ENCODE measurements around the gene CCDC71L. TPM values are rescaled to one million over a fixed set of nuclear protein-coding genes. Genes with fewer than 3 reads are reported as not detected.
"Not testable (repeated sequence)": the region's sequence is repeated elsewhere in the genome, so short reads cannot be mapped to it uniquely, and the experiment has no call there.

Gene CCDC71L
- 11.4 and 13.0 TPM in 2 replicates for total RNA-seq (2022)
- Bru-seq, nascent RNA = percentile 65 among the genes with signal in this experiment
- BruChase-seq, experiment 1, labeled RNA remaining after a 6-hour chase = percentile 55 among the genes with signal in this experiment
- BruChase-seq, experiment 2, labeled RNA remaining after a 2-hour chase = percentile 87 among the genes with signal in this experiment
- long read RNA-seq, full-length matches to known transcripts = 15 of 15 reads
- long read RNA-seq, partial matches to known transcripts = 0 of 15 reads
- long read RNA-seq, other reads (novel, unspliced or antisense) = 0 of 15 reads

DNA sequence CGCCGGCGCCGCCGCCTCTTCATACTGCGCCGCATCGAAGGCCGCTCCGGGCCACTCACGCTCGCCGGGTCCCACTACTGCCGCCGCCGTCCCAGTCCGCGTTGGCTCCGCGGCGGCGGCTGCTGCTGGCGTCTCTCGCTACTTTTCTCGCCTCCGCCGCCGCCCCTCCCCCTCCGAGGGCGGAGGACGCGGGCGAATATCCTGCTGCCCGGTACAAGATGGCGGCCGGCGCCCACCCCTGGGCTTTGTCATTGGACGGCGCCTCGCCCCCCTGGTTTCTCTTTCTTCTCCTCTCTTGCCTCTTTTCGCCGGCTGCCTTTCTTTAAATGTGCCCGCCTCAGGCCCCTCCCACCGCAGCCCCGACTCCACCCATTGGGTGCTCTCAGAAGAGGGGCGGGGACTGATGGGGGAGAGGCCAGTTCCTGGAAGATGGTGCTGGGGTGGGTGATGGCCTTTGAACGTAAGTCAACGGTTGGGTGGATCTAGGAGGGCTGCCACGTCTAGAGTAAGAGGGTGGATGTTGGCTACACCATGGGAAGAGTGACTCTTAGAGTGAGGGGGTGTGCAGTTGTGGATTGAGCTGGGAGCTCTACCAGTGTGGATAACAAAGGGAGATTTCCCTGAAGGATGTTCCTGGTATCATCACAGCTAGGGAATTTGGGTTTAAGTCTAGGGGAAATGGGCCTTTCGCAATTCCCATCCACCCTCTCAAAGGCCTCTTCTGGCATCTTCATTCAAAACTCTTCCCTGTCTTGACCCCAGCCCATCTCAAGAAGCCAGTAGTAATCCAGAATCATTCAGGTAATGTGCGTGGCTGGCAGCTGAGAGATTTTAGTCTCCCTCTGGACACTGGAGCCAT, at the start of gene CCDC71L:
Gene CCDC71L (minus strand): TSS at position 297 of the 859 bp plus-strand sequence. CDS start 262 bp downstream, at position 35.
- BruUV-seq (replicated peaks) = no TSS peak

GRCh38 chr7:106709604-106710003, 48.6 kb upstream of the CCDC71L start:
- H3K4me1 Mint-ChIP-seq (ENCODE audit: insufficient read depth, unreplicated experiment); H3K27ac Mint-ChIP-seq (ENCODE audit: low read depth, unreplicated experiment); DNase-seq (ENCODE audit: unreplicated experiment); H3K36me3 Mint-ChIP-seq (ENCODE audit: insufficient read depth, unreplicated experiment); BruUV-seq (replicated peaks); intact Hi-C loops (cut with micrococcal nuclease); H3K4me3 Mint-ChIP-seq (ENCODE audit: unreplicated experiment); H3K27me3 Mint-ChIP-seq (ENCODE audit: insufficient read depth, unreplicated experiment); H3K9me3 Mint-ChIP-seq (ENCODE audit: unreplicated experiment): not testable (repeated sequence)
- ChIA-PET POLR2A (interaction anchor here (0.9 kb wide), 1 partner anchor 32 kb away, joined by 5 read pairs; no protein-coding TSS in a partner anchor), CTCF (interaction anchor here (0.6 to 1.7 kb wide), 3 partner anchors 15 to 44 kb away, joined by 3 to 4 read pairs (median 3); no protein-coding TSS in a partner anchor)

More for the DNA sequence above, at the start of gene CCDC71L:
- H3K27me3 Mint-ChIP-seq (ENCODE audit: insufficient read depth, unreplicated experiment) = no peaks in the 10 kb centered on the region
- peak within 1 kb of the TSS; percentile 83 for H3K27ac Mint-ChIP-seq (ENCODE audit: low read depth, unreplicated experiment)
- POLR2A ChIA-PET = interaction anchor here (0.6 to 1.8 kb wide), 3 partner anchors 44 to 203 kb away, joined by 3 to 8 read pairs (median 3); no protein-coding TSS in a partner anchor
- H3K36me3 Mint-ChIP-seq (ENCODE audit: insufficient read depth, unreplicated experiment) = no peaks in the 10 kb centered on the region
- CTCF ChIA-PET = interaction anchor here (0.6 to 9.4 kb wide), 33 partner anchors 9 to 1475 kb away, joined by 3 to 133 read pairs (median 4); no protein-coding TSS in a partner anchor
- no peaks in the 10 kb centered on the region for H3K9me3 Mint-ChIP-seq (ENCODE audit: unreplicated experiment)
- H3K4me3 Mint-ChIP-seq (ENCODE audit: unreplicated experiment) = peak within 1 kb of the TSS; percentile 80
- H3K4me1 Mint-ChIP-seq (ENCODE audit: insufficient read depth, unreplicated experiment) = peaks cover 14% of the 10 kb centered on the region
- TF ChIP-seq, protein P1, sequence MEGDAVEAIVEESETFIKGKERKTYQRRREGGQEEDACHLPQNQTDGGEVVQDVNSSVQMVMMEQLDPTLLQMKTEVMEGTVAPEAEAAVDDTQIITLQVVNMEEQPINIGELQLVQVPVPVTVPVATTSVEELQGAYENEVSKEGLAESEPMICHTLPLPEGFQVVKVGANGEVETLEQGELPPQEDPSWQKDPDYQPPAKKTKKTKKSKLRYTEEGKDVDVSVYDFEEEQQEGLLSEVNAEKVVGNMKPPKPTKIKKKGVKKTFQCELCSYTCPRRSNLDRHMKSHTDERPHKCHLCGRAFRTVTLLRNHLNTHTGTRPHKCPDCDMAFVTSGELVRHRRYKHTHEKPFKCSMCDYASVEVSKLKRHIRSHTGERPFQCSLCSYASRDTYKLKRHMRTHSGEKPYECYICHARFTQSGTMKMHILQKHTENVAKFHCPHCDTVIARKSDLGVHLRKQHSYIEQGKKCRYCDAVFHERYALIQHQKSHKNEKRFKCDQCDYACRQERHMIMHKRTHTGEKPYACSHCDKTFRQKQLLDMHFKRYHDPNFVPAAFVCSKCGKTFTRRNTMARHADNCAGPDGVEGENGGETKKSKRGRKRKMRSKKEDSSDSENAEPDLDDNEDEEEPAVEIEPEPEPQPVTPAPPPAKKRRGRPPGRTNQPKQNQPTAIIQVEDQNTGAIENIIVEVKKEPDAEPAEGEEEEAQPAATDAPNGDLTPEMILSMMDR (IDR thresholded peaks at IDR 0.05; ENCODE audit: unreplicated experiment) = no peak
- intact Hi-C loops (cut with micrococcal nuclease) = loop anchor here (1.0 to 5.0 kb wide), 5 partner anchors 57 to 486 kb away; no protein-coding TSS in a partner anchor
- peak; percentile 93 for DNase-seq (ENCODE audit: unreplicated experiment)

DNA sequence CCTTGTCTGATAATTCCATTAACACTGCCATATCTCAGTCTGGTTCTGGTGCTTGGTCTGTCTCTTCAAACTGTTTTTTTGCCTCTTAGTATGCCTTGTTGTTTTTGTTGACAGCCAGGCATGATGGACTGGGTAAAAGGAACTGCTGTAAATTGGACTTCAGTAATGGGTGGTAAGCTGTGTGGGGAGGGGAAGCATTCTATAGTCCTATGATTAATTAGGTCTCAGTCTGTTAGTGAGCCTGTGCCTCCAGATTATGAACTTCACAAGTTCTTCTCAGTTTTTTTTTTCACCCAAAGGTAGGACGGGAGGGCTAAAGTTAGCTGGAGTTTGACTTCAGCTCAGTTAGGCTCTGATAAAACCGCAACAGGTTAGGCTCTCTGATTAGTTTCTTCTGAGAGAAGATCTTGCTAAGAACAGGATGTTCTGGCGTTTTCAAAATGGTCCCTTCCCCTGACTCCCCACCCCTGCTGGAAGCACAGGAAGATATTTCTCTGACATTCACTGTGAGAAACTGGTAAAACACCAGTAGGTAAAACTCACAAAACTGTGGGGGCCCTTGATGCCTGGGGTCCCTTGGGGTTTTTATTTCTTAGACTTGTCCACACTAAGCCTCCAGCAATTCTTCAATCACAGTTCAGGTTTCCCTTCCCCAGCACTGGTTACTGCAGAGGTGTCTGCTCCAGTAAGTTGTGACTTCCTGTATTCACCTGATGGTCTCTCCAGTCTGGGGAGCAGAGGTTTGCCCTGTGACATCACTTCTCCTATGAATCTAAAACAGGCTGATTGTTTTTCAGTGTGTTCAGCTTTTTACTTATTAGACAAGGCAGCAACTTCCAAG, 43.3 kb upstream of the CCDC71L start:
- no peak for DNase-seq (ENCODE audit: unreplicated experiment)
- no TSS peak for BruUV-seq (replicated peaks)
- Mint-ChIP-seq H3K4me3 (ENCODE audit: unreplicated experiment) (no peak overlapping the region), H3K4me1 (ENCODE audit: insufficient read depth, unreplicated experiment) (peaks cover 8% of the 10 kb centered on the region), H3K9me3 (ENCODE audit: unreplicated experiment) (no peaks in the 10 kb centered on the region), H3K27me3 (ENCODE audit: insufficient read depth, unreplicated experiment) (no peaks in the 10 kb centered on the region), H3K27ac (ENCODE audit: low read depth, unreplicated experiment) (no peak overlapping the region), H3K36me3 (ENCODE audit: insufficient read depth, unreplicated experiment) (peaks cover 6% of the 10 kb centered on the region)
- intact Hi-C loops (cut with micrococcal nuclease) = no loop called here
- POLR2A ChIA-PET = interaction anchor here (0.6 to 0.7 kb wide), 5 partner anchors 36 to 763 kb away, joined by 3 to 4 read pairs (median 4); no protein-coding TSS in a partner anchor
- CTCF ChIA-PET = interaction anchor here (0.7 to 1.9 kb wide), 4 partner anchors 12 to 1169 kb away, joined by 3 to 6 read pairs (median 4); no protein-coding TSS in a partner anchor
- TF ChIP-seq, protein P1 (IDR thresholded peaks at IDR 0.05; ENCODE audit: unreplicated experiment) = no peak

GRCh38 chr7:106693677-106694353, 32.9 kb upstream of the CCDC71L start:
- intact Hi-C loops (cut with micrococcal nuclease) = no loop called here
- no TSS peak for BruUV-seq (replicated peaks)
- no peak overlapping the region for H3K27ac Mint-ChIP-seq (ENCODE audit: low read depth, unreplicated experiment)
- H3K4me3 Mint-ChIP-seq (ENCODE audit: unreplicated experiment) = no peak overlapping the region
- no peak for DNase-seq (ENCODE audit: unreplicated experiment)
- no peaks in the 10 kb centered on the region for H3K4me1 Mint-ChIP-seq (ENCODE audit: insufficient read depth, unreplicated experiment)
- peaks cover 6% of the 10 kb centered on the region for H3K9me3 Mint-ChIP-seq (ENCODE audit: unreplicated experiment)
- H3K36me3 Mint-ChIP-seq (ENCODE audit: insufficient read depth, unreplicated experiment) = no peaks in the 10 kb centered on the region
- H3K27me3 Mint-ChIP-seq (ENCODE audit: insufficient read depth, unreplicated experiment) = no peaks in the 10 kb centered on the region
- POLR2A ChIA-PET = no interaction called here
- CTCF ChIA-PET = interaction anchor here (1.1 to 1.8 kb wide), 2 partner anchors 42 to 456 kb away, joined by 3 read pairs; no protein-coding TSS in a partner anchor
- TF ChIP-seq, protein P1 (IDR thresholded peaks at IDR 0.05; ENCODE audit: unreplicated experiment) = no peak

Data from MCF 10A (cell line).